GM18499 (cell line): ENCODE data around the gene ACSM3.

Experiments used
- ATAC-seq: cut with Tn5 transposase; IDR thresholded peaks from one replicate; pipeline ENCODE4 v1.9.1; 2021; ENCODE audit warnings: moderate number of reproducible peaks; ENCODE audit not compliant: insufficient read depth, unreplicated experiment

ACSM3 gene

GRCh38 chr16:20846030-20846429 is 82.2 kb downstream of the ACSM3 start:
- ATAC-seq, result no peak

- no peak for ATAC-seq
Observed at GRCh38 chr16:20846551-20846950, 82.7 kb downstream of the ACSM3 start.
